Skeletal muscle satellite cell (primary cell): ENCODE results near the gene CCDC80.

Experiments
- H3K27me3 ChIP-seq: 2 replicates; pipeline ENCODE4 v1.7.0; 2013; ENCODE audit warnings: low read length; ENCODE audit not compliant: control insufficient read depth, insufficient read depth
- H3K36me3 ChIP-seq: 2 replicates; pipeline ENCODE4 v1.7.0; 2013; ENCODE audit warnings: mild to moderate bottlenecking, control low read depth, low read length; ENCODE audit not compliant: insufficient read depth
- H3K4me1 ChIP-seq: 2 replicates; pipeline ENCODE4 v1.7.0; 2013; ENCODE audit warnings: low read length; ENCODE audit not compliant: control insufficient read depth, insufficient read depth
- H3K4me2 ChIP-seq: 2 replicates; pipeline ENCODE4 v1.7.0; 2013; ENCODE audit warnings: mild to moderate bottlenecking, low read length
- H3K4me3 ChIP-seq: 2 replicates; pipeline ENCODE4 v1.7.0; 2013; ENCODE audit warnings: low read length
- H3K9ac ChIP-seq: 2 replicates; pipeline ENCODE4 v1.7.0; 2013; ENCODE audit warnings: mild to moderate bottlenecking, low read depth, low read length, moderate library complexity
- H3K9me3 ChIP-seq: replicated peaks from 2 replicates; pipeline ENCODE4 v1.7.0; 2013; ENCODE audit warnings: mild to moderate bottlenecking, control low read depth, low read length

The CCDC80 gene

DNA sequence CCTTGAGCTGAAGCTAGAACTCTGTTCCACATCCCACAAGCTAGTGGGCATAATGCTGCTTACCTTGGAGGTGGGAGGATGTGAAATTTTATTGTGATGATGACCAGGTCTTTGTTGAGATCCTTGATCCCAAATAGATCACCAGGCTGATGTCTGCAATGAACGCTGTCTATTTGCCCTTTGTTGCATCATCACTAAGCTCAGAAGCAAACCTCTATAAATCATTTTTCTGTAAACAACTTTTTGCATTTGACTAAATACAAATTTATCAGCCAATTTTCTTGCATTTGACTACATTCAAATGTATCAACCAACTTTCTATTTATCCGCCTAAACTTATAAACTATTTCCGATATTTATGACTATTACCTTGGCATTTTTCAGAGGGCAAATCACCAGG lies 9.7 kb downstream of the CCDC80 start:
- Histone ChIP-seq H3K36me3 (peaks cover 64% of the 10 kb centered on the region), H3K9me3 (no peaks in the 10 kb centered on the region), H3K9ac (no peak overlapping the region), H3K27me3 (no peaks in the 10 kb centered on the region), H3K4me3 (no peak overlapping the region), H3K4me1 (peaks cover 75% of the 10 kb centered on the region), H3K4me2 (peak overlapping the region; percentile 16)

- Histone ChIP-seq H3K36me3 (peaks cover 69% of the 10 kb centered on the region), H3K4me1 (peaks cover 59% of the 10 kb centered on the region), H3K4me3 (no peak overlapping the region), H3K27me3 (no peaks in the 10 kb centered on the region), H3K9ac (peak overlapping the region; percentile 58), H3K4me2 (peak overlapping the region; percentile 67), H3K9me3 (no peaks in the 10 kb centered on the region)
Measured at GRCh38 chr3:112629425-112629824, 11.5 kb downstream of the CCDC80 start.

- Histone ChIP-seq H3K4me3 (no peak overlapping the region), H3K9ac (no peak overlapping the region), H3K9me3 (no peaks in the 10 kb centered on the region), H3K36me3 (peaks cover 80% of the 10 kb centered on the region), H3K4me2 (no peak overlapping the region), H3K4me1 (peaks cover 51% of the 10 kb centered on the region), H3K27me3 (no peaks in the 10 kb centered on the region)
Measured at GRCh38 chr3:112627919-112628466, 12.9 kb downstream of the CCDC80 start.

- Histone ChIP-seq H3K4me3 (no peak overlapping the region), H3K9ac (no peak overlapping the region), H3K9me3 (no peaks in the 10 kb centered on the region), H3K4me2 (no peak overlapping the region), H3K27me3 (no peaks in the 10 kb centered on the region), H3K36me3 (peaks cover 78% of the 10 kb centered on the region), H3K4me1 (peaks cover 46% of the 10 kb centered on the region)
Measured at GRCh38 chr3:112627419-112627818, 13.5 kb downstream of the CCDC80 start.

DNA sequence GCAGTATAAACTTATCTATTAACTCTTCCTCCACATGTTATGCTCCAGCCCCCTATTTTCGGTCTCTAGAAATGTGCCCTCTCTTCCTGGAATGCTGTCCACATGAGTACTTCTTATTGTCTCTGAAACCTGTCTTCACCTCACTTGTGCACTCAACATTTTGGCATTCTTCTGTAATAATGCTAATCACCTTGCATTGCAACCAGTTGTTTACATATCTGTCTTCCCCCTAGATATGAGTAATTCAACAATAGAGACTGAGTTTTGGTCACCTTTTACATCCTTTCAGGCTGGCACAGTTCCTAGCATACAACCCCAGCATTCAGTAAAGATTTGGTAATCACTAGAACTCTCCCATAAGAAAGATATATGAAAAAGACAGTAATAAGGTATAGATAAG lies 17.2 kb downstream of the CCDC80 start:
- H3K4me3 ChIP-seq, result no peak overlapping the region
- H3K36me3 ChIP-seq, result peaks cover 74% of the 10 kb centered on the region
- H3K4me2 ChIP-seq, result no peak overlapping the region
- H3K9me3 ChIP-seq, result no peaks in the 10 kb centered on the region
- H3K9ac ChIP-seq, result no peak overlapping the region
- peaks cover 20% of the 10 kb centered on the region for H3K4me1 ChIP-seq
- no peaks in the 10 kb centered on the region for H3K27me3 ChIP-seq

- H3K4me2 ChIP-seq, result no peak overlapping the region
- H3K4me1 ChIP-seq, result peaks cover 18% of the 10 kb centered on the region
- H3K9me3 ChIP-seq, result no peaks in the 10 kb centered on the region
- peaks cover 74% of the 10 kb centered on the region for H3K36me3 ChIP-seq
- H3K9ac ChIP-seq, result no peak overlapping the region
- H3K4me3 ChIP-seq, result no peak overlapping the region
- no peaks in the 10 kb centered on the region for H3K27me3 ChIP-seq
Measured at GRCh38 chr3:112623213-112623612, 17.7 kb downstream of the CCDC80 start.

- Histone ChIP-seq H3K4me2 (peak overlapping the region; percentile 26), H3K9ac (peak overlapping the region; percentile 18), H3K9me3 (no peaks in the 10 kb centered on the region), H3K36me3 (peaks cover 79% of the 10 kb centered on the region), H3K4me3 (no peak overlapping the region), H3K27me3 (no peaks in the 10 kb centered on the region), H3K4me1 (peaks cover 24% of the 10 kb centered on the region)
Measured at GRCh38 chr3:112619295-112619694, 21.6 kb downstream of the CCDC80 start.

- no peak overlapping the region for H3K4me3 ChIP-seq
- peaks cover 79% of the 10 kb centered on the region for H3K36me3 ChIP-seq
- peaks cover 16% of the 10 kb centered on the region for H3K4me1 ChIP-seq
- no peaks in the 10 kb centered on the region for H3K9me3 ChIP-seq
- H3K4me2 ChIP-seq, result no peak overlapping the region
- H3K27me3 ChIP-seq, result no peaks in the 10 kb centered on the region
- H3K9ac ChIP-seq, result no peak overlapping the region
Measured at GRCh38 chr3:112617285-112617684, 23.7 kb downstream of the CCDC80 start.

- Histone ChIP-seq H3K36me3 (peaks cover 78% of the 10 kb centered on the region), H3K4me3 (no peak overlapping the region), H3K4me1 (peaks cover 16% of the 10 kb centered on the region), H3K4me2 (no peak overlapping the region), H3K27me3 (no peaks in the 10 kb centered on the region), H3K9ac (no peak overlapping the region), H3K9me3 (no peaks in the 10 kb centered on the region)
Measured at GRCh38 chr3:112615989-112616731, 24.8 kb downstream of the CCDC80 start.

GRCh38 chr3:112611752-112612515 lies 29.0 kb downstream of the CCDC80 start:
- no peak overlapping the region for H3K9ac ChIP-seq
- no peak overlapping the region for H3K4me2 ChIP-seq
- H3K27me3 ChIP-seq, result no peaks in the 10 kb centered on the region
- peaks cover 83% of the 10 kb centered on the region for H3K36me3 ChIP-seq
- no peaks in the 10 kb centered on the region for H3K9me3 ChIP-seq
- H3K4me3 ChIP-seq, result no peak overlapping the region
- peaks cover 19% of the 10 kb centered on the region for H3K4me1 ChIP-seq

DNA sequence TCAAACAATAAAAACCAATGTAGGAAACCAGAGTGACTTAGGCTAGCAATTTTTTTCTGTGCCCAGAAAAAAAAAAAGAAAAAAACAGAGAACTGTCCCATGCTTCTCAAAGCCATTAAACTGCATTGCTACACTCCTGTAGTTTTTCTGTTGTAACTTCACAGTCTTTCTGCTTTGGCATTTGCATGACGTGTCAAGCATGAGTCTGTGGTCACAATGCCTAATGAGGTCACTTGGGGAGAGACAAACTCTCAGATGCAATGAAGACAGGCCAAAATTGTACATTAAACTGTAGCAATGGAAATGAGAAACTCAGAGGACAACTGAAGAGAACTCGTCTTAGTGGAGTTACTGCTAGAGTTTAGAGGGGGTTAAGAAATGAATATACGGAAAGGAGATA lies 30.8 kb downstream of the CCDC80 start:
- Histone ChIP-seq H3K9me3 (no peaks in the 10 kb centered on the region), H3K9ac (peak overlapping the region; percentile 59), H3K27me3 (no peaks in the 10 kb centered on the region), H3K36me3 (peaks cover 81% of the 10 kb centered on the region), H3K4me1 (peaks cover 18% of the 10 kb centered on the region), H3K4me2 (no peak overlapping the region), H3K4me3 (no peak overlapping the region)
